ENCODE results near the gene KRTAP5-3.

- no peak for TF ChIP-seq CTCF (IDR thresholded peaks at IDR 0.05)
- TF ChIP-seq POLR2A (IDR thresholded peaks at IDR 0.05), result no peak
- no peak for TF ChIP-seq EP300 (IDR thresholded peaks at IDR 0.05)
Observed at GRCh38 chr11:1629326-1630185, 21.3 kb upstream of the KRTAP5-3 start, which contains the start of gene KRTAP5-5.
